HG02678 (cell line): ENCODE data around the gene OPCML.

Experiments
- ATAC-seq: cut with Tn5 transposase; IDR thresholded peaks from one replicate; pipeline ENCODE4 v1.9.1; 2021; ENCODE audit warnings: mild to moderate bottlenecking, moderate library complexity; ENCODE audit not compliant: unreplicated experiment

The OPCML gene

GRCh38 chr11:132601875-132602274 lies 930.4 kb downstream of the OPCML start:
- no peak for ATAC-seq

- ATAC-seq, result no peak
Observed at GRCh38 chr11:132595711-132596134, 936.6 kb downstream of the OPCML start.

- ATAC-seq, result no peak
Observed at GRCh38 chr11:132595246-132595645, 937.1 kb downstream of the OPCML start.

GRCh38 chr11:132590986-132591385 lies 941.3 kb downstream of the OPCML start:
- ATAC-seq, result no peak

- ATAC-seq, result no peak
Observed at GRCh38 chr11:132590554-132590953, 941.7 kb downstream of the OPCML start.

- ATAC-seq, result no peak
Observed at GRCh38 chr11:132589791-132590190, 942.5 kb downstream of the OPCML start.

- ATAC-seq, result no peak
Observed at GRCh38 chr11:132588366-132588765, 943.9 kb downstream of the OPCML start.

GRCh38 chr11:132587716-132588115 lies 944.6 kb downstream of the OPCML start:
- ATAC-seq, result no peak

GRCh38 chr11:132586801-132587200 lies 945.5 kb downstream of the OPCML start:
- no peak for ATAC-seq

GRCh38 chr11:132579634-132580327 lies 952.5 kb downstream of the OPCML start:
- no peak for ATAC-seq

- ATAC-seq, result no peak
Observed at GRCh38 chr11:132579136-132579535, 953.2 kb downstream of the OPCML start.

GRCh38 chr11:132578580-132578979 lies 953.7 kb downstream of the OPCML start:
- ATAC-seq, result no peak

GRCh38 chr11:132576706-132577105 lies 955.6 kb downstream of the OPCML start:
- no peak for ATAC-seq

GRCh38 chr11:132564091-132564885 lies 968.0 kb downstream of the OPCML start:
- ATAC-seq, result no peak

GRCh38 chr11:132563050-132563449 lies 969.3 kb downstream of the OPCML start:
- ATAC-seq, result no peak

- ATAC-seq, result no peak
Observed at GRCh38 chr11:132561937-132562336, 970.4 kb downstream of the OPCML start.

GRCh38 chr11:132559331-132560036 lies 972.8 kb downstream of the OPCML start:
- no peak for ATAC-seq

GRCh38 chr11:132556316-132556715 lies 976.0 kb downstream of the OPCML start:
- no peak for ATAC-seq

- no peak for ATAC-seq
Observed at GRCh38 chr11:132555617-132556016, 976.7 kb downstream of the OPCML start.

- ATAC-seq, result no peak
Observed at GRCh38 chr11:132551016-132551415, 981.3 kb downstream of the OPCML start.

- ATAC-seq, result no peak
Observed at GRCh38 chr11:132549561-132549960, 982.7 kb downstream of the OPCML start.

GRCh38 chr11:132549001-132549400 lies 983.3 kb downstream of the OPCML start:
- ATAC-seq, result no peak
